ENCODE results near the gene IGF2BP3. TPM values are rescaled to one million over a fixed set of nuclear protein-coding genes. Genes with fewer than 3 reads are reported as not detected.
"Not testable (repeated sequence)": the region's sequence is repeated elsewhere in the genome, so short reads cannot be mapped to it uniquely, and the experiment has no call there.

Gene IGF2BP3
- total RNA-seq, 1 donor from 2014 or later: 242 TPM

DNA sequence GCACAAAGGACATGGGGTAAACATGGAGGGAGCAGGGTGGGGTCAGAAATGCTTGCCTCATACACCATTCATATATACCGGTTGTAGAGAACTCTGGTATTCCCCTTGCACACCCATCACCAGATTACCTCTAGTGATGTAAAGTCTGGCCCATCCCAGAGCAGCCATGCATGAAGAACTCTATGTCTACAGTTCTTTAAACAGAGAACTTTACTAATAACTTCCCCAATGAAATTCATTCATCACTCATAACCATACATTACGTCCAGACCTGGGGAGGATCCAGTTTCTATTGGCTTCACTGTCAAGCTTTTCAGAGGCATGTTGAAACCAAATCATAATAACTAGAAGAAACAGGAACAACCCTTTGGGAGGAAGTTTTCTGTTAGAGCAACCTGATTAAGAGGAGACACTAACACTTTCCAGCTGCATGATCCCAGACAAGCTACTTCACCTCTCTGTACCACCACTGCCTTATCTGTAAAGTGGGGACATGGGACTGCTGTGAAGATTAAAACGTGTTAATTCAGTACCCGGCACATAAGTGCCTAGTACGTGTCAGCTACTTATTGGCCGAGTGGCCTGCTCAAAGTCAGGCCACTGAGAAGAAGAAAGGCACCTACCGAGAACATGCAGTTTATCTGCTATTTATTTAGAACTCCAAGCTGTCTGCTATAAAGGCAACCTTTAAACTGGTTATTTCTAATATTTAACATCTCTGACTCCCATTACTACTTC lies 59.7 kb downstream of the IGF2BP3 start:
- Mint-ChIP-seq H3K36me3 (peaks cover 77% of the 10 kb centered on the region), H3K4me1 (peaks cover 5% of the 10 kb centered on the region), H3K27me3 (ENCODE audit: insufficient read depth, low read depth) (peaks cover 5% of the 10 kb centered on the region), H3K4me3 (no peak overlapping the region), H3K27ac (no peak overlapping the region), H3K9me3 (peaks cover 22% of the 10 kb centered on the region)
- peaks cover 99% of the 10 kb centered on the region for H3K79me2 ChIP-seq (ENCODE audit: low read depth)
- no peak for DNase-seq (ENCODE audit: low spot score)
- H3K36me3 ChIP-seq: peaks cover 38% of the 10 kb centered on the region
- H3K27ac ChIP-seq: no peak overlapping the region
- no peak overlapping the region for H3K4me2 ChIP-seq
- no peaks in the 10 kb centered on the region for H3K27me3 ChIP-seq
- no peak overlapping the region for H3K9ac ChIP-seq
- peaks cover 3% of the 10 kb centered on the region for H3F3A ChIP-seq (ENCODE audit: low read depth)
- peaks cover 16% of the 10 kb centered on the region for H3K9me3 ChIP-seq (ENCODE audit: low read depth)
- H3K4me3 ChIP-seq: no peak overlapping the region
- H4K20me1 ChIP-seq (ENCODE audit: low read depth): peaks cover 28% of the 10 kb centered on the region
- H2AFZ ChIP-seq (replicated peaks): no peak overlapping the region
- no peaks in the 10 kb centered on the region for H3K4me1 ChIP-seq
- TF ChIP-seq EZH2 (IDR thresholded peaks at IDR 0.05) (no peak), EZH2phosphoT487 (IDR thresholded peaks at IDR 0.05) (no peak)
- TF ChIP-seq, protein P1, sequence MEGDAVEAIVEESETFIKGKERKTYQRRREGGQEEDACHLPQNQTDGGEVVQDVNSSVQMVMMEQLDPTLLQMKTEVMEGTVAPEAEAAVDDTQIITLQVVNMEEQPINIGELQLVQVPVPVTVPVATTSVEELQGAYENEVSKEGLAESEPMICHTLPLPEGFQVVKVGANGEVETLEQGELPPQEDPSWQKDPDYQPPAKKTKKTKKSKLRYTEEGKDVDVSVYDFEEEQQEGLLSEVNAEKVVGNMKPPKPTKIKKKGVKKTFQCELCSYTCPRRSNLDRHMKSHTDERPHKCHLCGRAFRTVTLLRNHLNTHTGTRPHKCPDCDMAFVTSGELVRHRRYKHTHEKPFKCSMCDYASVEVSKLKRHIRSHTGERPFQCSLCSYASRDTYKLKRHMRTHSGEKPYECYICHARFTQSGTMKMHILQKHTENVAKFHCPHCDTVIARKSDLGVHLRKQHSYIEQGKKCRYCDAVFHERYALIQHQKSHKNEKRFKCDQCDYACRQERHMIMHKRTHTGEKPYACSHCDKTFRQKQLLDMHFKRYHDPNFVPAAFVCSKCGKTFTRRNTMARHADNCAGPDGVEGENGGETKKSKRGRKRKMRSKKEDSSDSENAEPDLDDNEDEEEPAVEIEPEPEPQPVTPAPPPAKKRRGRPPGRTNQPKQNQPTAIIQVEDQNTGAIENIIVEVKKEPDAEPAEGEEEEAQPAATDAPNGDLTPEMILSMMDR (IDR thresholded peaks at IDR 0.05): no peak

DNA sequence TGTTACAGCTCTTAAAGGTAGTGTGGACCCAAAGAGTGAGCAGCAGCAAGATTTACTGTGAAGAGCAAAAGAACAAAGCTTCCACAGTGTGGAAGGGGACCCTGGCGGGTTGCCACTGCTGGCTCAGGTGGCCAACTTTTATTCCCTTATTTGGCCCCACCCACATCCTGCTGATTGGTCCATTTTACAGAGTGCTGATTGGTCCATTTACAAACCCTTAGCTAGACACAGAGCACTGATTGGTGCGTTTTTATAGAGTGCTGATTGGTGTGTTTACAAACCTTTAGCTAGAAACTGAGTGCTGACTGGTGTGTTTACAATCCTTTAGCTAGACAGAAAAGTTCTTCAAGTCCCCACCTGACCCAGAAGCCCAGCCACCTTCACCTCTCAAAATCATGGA lies 63.7 kb downstream of the IGF2BP3 start:
- not testable (repeated sequence) for H3K4me3 ChIP-seq; H3K9ac ChIP-seq; H2AFZ ChIP-seq (replicated peaks); H3K27me3 ChIP-seq; H3K4me1 ChIP-seq; H3K4me2 ChIP-seq; H3K27me3 Mint-ChIP-seq (ENCODE audit: insufficient read depth, low read depth); H3K4me3 Mint-ChIP-seq; H3K27ac Mint-ChIP-seq; H3F3A ChIP-seq (ENCODE audit: low read depth); DNase-seq (ENCODE audit: low spot score); H3K4me1 Mint-ChIP-seq; H3K27ac ChIP-seq
- Histone ChIP-seq H3K79me2 (ENCODE audit: low read depth) (peaks cover 100% of the 10 kb centered on the region), H3K9me3 (ENCODE audit: low read depth) (peaks cover 16% of the 10 kb centered on the region), H3K36me3 (peaks cover 41% of the 10 kb centered on the region), H4K20me1 (ENCODE audit: low read depth) (peaks cover 31% of the 10 kb centered on the region)
- H3K36me3 Mint-ChIP-seq: peaks cover 55% of the 10 kb centered on the region
- H3K9me3 Mint-ChIP-seq: peaks cover 22% of the 10 kb centered on the region

DNA sequence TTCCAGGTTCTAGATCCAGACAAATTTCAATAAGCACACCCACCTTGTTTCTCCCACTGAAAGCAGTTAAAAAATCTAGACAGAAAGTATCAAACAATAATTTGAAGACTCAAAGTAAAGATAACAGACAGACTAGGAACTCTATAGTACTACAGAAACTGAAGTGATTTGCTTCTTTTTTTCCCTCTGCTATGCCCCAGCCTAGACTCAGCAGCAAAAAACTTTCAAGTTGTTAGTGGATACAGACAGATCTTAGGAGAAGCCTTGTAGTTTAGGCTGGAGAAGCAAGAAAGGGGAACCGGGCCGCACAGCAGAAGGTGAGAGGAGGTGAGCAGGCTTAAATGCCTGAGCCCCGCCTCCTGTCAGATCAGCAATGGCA lies 65.1 kb downstream of the IGF2BP3 start:
- DNase-seq (ENCODE audit: low spot score): no peak
- no peaks in the 10 kb centered on the region for H3F3A ChIP-seq (ENCODE audit: low read depth)
- H3K9me3 ChIP-seq (ENCODE audit: low read depth): peaks cover 16% of the 10 kb centered on the region
- H2AFZ ChIP-seq (replicated peaks): no peak overlapping the region
- Mint-ChIP-seq H3K9me3 (peaks cover 22% of the 10 kb centered on the region), H3K27ac (peak overlapping the region; percentile 30), H3K36me3 (peaks cover 43% of the 10 kb centered on the region), H3K4me1 (no peaks in the 10 kb centered on the region), H3K27me3 (ENCODE audit: insufficient read depth, low read depth) (peaks cover 2% of the 10 kb centered on the region), H3K4me3 (no peak overlapping the region)
- H3K4me2 ChIP-seq: no peak overlapping the region
- H3K4me3 ChIP-seq: no peak overlapping the region
- peaks cover 100% of the 10 kb centered on the region for H3K79me2 ChIP-seq (ENCODE audit: low read depth)
- no peak overlapping the region for H3K9ac ChIP-seq
- peaks cover 35% of the 10 kb centered on the region for H4K20me1 ChIP-seq (ENCODE audit: low read depth)
- H3K27ac ChIP-seq: no peak overlapping the region
- no peak for TF ChIP-seq EZH2 (IDR thresholded peaks at IDR 0.05)
- TF ChIP-seq EZH2phosphoT487 (IDR thresholded peaks at IDR 0.05): no peak
- TF ChIP-seq, protein P1 (IDR thresholded peaks at IDR 0.05): no peak
- peaks cover 32% of the 10 kb centered on the region for H3K36me3 ChIP-seq
- no peaks in the 10 kb centered on the region for H3K4me1 ChIP-seq
- no peaks in the 10 kb centered on the region for H3K27me3 ChIP-seq

DNA sequence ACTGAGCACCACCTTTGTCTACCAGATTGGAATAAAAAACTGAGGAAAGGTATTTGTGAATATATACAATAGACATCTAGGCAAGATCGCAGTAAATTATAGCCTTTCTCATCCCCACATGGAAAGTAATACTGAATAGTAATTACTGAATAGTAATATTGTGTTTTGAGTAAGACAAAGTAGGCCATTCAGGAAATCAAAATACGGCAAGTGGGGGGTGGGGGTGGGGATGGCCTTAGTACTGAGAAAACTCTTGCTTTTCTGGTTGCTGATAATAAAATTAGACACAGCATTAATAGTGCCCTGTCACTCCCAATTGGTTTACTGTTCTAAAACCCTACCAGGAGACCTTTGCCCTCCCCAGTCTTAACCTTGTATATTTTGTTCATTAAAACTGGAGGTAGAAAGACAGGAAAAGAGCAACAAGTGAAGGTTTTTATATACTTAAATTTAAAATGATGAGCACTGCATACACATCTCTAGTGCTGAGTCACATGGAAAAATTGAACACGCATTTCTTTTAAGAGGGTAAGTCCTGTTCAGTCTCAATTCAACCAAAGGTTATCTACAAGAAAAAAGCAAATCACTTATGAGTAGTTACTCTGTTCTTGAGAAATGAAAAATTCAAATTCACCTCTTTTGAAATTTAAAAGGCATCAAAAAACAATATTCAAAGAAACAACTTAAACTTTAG lies 65.6 kb downstream of the IGF2BP3 start:
- H4K20me1 ChIP-seq (ENCODE audit: low read depth): peaks cover 35% of the 10 kb centered on the region
- Mint-ChIP-seq H3K27ac (peak overlapping the region; percentile 30), H3K9me3 (peaks cover 22% of the 10 kb centered on the region), H3K4me3 (no peak overlapping the region), H3K36me3 (peaks cover 44% of the 10 kb centered on the region), H3K4me1 (no peaks in the 10 kb centered on the region), H3K27me3 (ENCODE audit: insufficient read depth, low read depth) (no peaks in the 10 kb centered on the region)
- H3K9ac ChIP-seq: no peak overlapping the region
- no peaks in the 10 kb centered on the region for H3F3A ChIP-seq (ENCODE audit: low read depth)
- H3K27me3 ChIP-seq: no peaks in the 10 kb centered on the region
- H3K27ac ChIP-seq: no peak overlapping the region
- H3K4me3 ChIP-seq: no peak overlapping the region
- TF ChIP-seq, protein P1 (IDR thresholded peaks at IDR 0.05): no peak
- TF ChIP-seq EZH2phosphoT487 (IDR thresholded peaks at IDR 0.05) (no peak), EZH2 (IDR thresholded peaks at IDR 0.05) (no peak)
- H3K4me1 ChIP-seq: no peaks in the 10 kb centered on the region
- peaks cover 16% of the 10 kb centered on the region for H3K9me3 ChIP-seq (ENCODE audit: low read depth)
- DNase-seq (ENCODE audit: low spot score): no peak
- H2AFZ ChIP-seq (replicated peaks): no peak overlapping the region
- H3K4me2 ChIP-seq: no peak overlapping the region
- peaks cover 32% of the 10 kb centered on the region for H3K36me3 ChIP-seq
- peaks cover 100% of the 10 kb centered on the region for H3K79me2 ChIP-seq (ENCODE audit: low read depth)

All from neural progenitor cell (in vitro differentiated cells).